Measurements from ENCODE around the gene MLST8. TPM values are rescaled to one million over a fixed set of nuclear protein-coding genes. Genes with fewer than 3 reads are reported as not detected.

The MLST8 gene
- total and polyA plus RNA-seq, 2 of the 8 experiments (the other 6 are each of a cell fraction or from before 2014, with no cell fraction given), result 67.6 to 321 TPM

DNA sequence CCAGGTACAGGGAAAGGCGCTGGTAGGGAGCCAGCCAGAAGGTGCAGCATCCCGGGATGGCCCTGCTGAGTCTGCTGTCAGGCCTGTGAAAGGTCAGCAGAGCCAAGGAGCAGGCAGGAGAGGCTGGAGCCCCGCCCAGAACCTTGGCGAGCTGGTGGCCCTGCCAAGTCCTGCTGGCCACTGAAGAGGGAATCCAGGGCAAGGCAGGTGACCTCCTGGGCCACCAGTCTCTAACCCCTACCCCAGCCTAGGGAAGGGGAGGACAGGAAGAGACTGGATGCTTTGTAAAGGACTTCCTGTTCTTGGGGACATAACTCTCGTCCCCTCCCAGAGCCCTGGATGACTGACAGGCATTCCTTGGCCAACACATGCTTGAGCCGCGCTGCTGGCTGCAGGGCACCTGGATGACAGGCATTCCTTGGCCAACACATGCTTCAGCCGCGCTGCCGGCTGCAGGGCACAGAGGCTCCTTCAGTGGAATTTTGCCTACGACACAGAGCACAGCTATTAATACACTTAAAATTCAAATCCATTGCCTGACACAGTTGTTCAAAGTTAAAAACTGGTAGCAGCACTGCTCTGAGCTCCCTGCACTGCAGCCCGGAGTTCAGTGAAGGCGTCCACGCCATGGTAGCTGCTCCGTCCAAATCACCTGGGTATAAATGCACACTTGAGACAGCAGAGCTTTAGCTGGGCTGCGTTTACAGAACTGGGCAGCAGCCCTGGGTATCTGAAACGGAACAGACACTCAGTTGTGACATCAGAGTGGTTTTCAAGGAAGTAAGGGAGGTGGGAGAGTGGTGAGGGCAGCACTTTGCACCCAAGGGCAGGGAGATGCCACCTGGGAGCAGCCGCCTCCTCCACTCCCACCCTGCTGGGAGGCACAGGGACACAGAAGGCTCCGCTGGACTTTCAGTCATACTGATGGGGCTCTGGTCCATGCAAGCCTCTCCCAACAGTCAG is 7.4 kb downstream of the MLST8 start:
- no peak overlapping the region for H2BK20ac ChIP-seq (ENCODE audit: low read length)
- peak overlapping the region; percentile 80 to 84; a peak in 3 of 4 replicates for H3K4me2 ChIP-seq (ENCODE audit: insufficient read depth in 1 of 2, low read depth in 2 of 2, low read length in 2 of 2)
- H3K4me1 ChIP-seq (replicated peaks in 1 of 4; ENCODE audit: control insufficient read depth in 3 of 4, insufficient read depth in 4 of 4, low read length in 3 of 4), result peaks cover 0 to 17% (median 5%) of the 10 kb centered on the region in 4 experiments; a peak in 5 of 7 replicates
- POLR2A ChIA-PET (ENCODE audit: partially characterized antibody), result interaction anchor here (0.6 to 15.1 kb wide), 12 partner anchors 9 to 219 kb away, joined by 3 to 156 read pairs (median 3); partner anchors contain the start of genes CASKIN1, E4F1 and TRAF7
- H4K8ac ChIP-seq (ENCODE audit: extremely low read depth, insufficient read depth, low read length), result peak overlapping the region; percentile 5; the same call in 1 of the 2 replicates
- H3K9ac ChIP-seq (replicated peaks in 1 of 4; ENCODE audit: extremely low read depth in 1 of 4, low read depth in 3 of 4, low read length in 3 of 4), result peak overlapping the region in 1 of 4 experiments; percentile 63; a peak in 2 of 7 replicates
- H3K56ac ChIP-seq (replicated peaks; ENCODE audit: insufficient read length, low read depth, low read length), result no peak overlapping the region
- peaks cover 8 to 40% of the 10 kb centered on the region in 2 experiments for H4K20me1 ChIP-seq (replicated peaks in 1 of 2; ENCODE audit: control insufficient read depth in 1 of 2, insufficient read depth in 2 of 2, low read length in 2 of 2)
- H3K9me3 ChIP-seq (ENCODE audit: insufficient read depth in 2 of 2, low read depth in 1 of 2, low read length in 1 of 2), result no peaks in the 10 kb centered on the region
- FAIRE-seq (no peak), DNase-seq (ENCODE audit: low read depth in 1 of 2, low spot score in 2 of 2) (no peak)
- no peak overlapping the region for H3K27ac ChIP-seq (ENCODE audit: low read depth, low read length)
- H3K27me3 ChIP-seq (replicated peaks in 1 of 4; ENCODE audit: control insufficient read depth in 3 of 4, extremely low read depth in 1 of 4, insufficient read depth in 3 of 4, low read length in 3 of 4), result no peaks in the 10 kb centered on the region
- H3K14ac ChIP-seq (ENCODE audit: insufficient read length), result no peak overlapping the region
- no peak overlapping the region for H2BK120ac ChIP-seq (replicated peaks; ENCODE audit: low read depth, low read length)
- peaks cover 7 to 33% (median 15%) of the 10 kb centered on the region in 4 experiments; a peak in 6 of 8 replicates for H3K36me3 ChIP-seq (ENCODE audit: control insufficient read depth in 2 of 4, insufficient read depth in 4 of 4, low read length in 3 of 4)
- H3K18ac ChIP-seq (ENCODE audit: extremely low read depth, low read length), result no peak overlapping the region
- H3K79me2 ChIP-seq (ENCODE audit: control insufficient read depth in 1 of 2, insufficient read depth in 2 of 2, low read length in 2 of 2), result peaks cover 3 to 18% of the 10 kb centered on the region in 2 experiments; a peak in 3 of 4 replicates
- H2BK15ac ChIP-seq (ENCODE audit: low read length), result no peak overlapping the region
- H2BK12ac ChIP-seq (ENCODE audit: low read depth, low read length), result no peak overlapping the region
- no peak overlapping the region for H2BK5ac ChIP-seq (ENCODE audit: low read depth, low read length)
- H4K91ac ChIP-seq (replicated peaks; ENCODE audit: insufficient read length, low read length), result no peak overlapping the region
- H3K4ac ChIP-seq (replicated peaks; ENCODE audit: insufficient read length, low read depth, low read length), result no peak overlapping the region
- peak overlapping the region; percentile 74 to 92 (median 78); a peak in 5 of 8 replicates for H3K4me3 ChIP-seq (ENCODE audit: extremely low read depth in 1 of 4, insufficient read depth in 2 of 4, low read depth in 3 of 4, low read length in 4 of 4)
- peak in 1 of 2 experiments; percentile 24; a peak in 1 of 3 replicates for TF ChIP-seq POLR2A (IDR thresholded peaks at IDR 0.05; ENCODE audit: control extremely low read depth in 1 of 2, low read depth in 2 of 2, low read length in 2 of 2)
- no peak for TF ChIP-seq RXRA (IDR thresholded peaks at IDR 0.05; ENCODE audit: insufficient read depth, low read depth, low read length)
- TF ChIP-seq SRF (IDR thresholded peaks at IDR 0.05; ENCODE audit: low read depth, low read length), result no peak
- H3K23ac ChIP-seq (ENCODE audit: insufficient read length), result no peak overlapping the region
- peaks cover 4% of the 10 kb centered on the region for H3K79me1 ChIP-seq (ENCODE audit: low read depth, low read length)
- H2AK5ac ChIP-seq (ENCODE audit: low read depth, low read length), result no peak overlapping the region
- no peak overlapping the region for H4K5ac ChIP-seq (ENCODE audit: insufficient read length, low read depth, low read length)
- WGBS, 2 experiments (ENCODE audit: extremely low coverage in 1 of 2, insufficient coverage in 1 of 2, insufficient read length in 1 of 2, insufficient replicate concordance in 2 of 2, low coverage in 1 of 2, low lambda C conversion rate in 2 of 2, missing lambda C conversion rate in 1 of 2), result 92% methylated on average over 19 of the region's 19 CpGs; no CpG with 5 or more reads in 1 of the 2 experiments
- CTCF ChIA-PET (ENCODE audit: partially characterized antibody), result interaction anchor here (0.9 to 1.2 kb wide), 2 partner anchors 17 to 44 kb away, joined by 3 to 6 read pairs; no protein-coding TSS in a partner anchor
- H2AFZ ChIP-seq (ENCODE audit: low read length), result no peak overlapping the region
- H3K23me2 ChIP-seq (ENCODE audit: low read depth, low read length), result peaks cover 9% of the 10 kb centered on the region

Data from H1 (cell line).